Measurements from ENCODE around the gene CTSH.
"Not testable (repeated sequence)": the region's sequence is repeated elsewhere in the genome, so short reads cannot be mapped to it uniquely, and the experiment has no call there.

CTSH gene

GRCh38 chr15:78938658-78939488 lies 6.0 kb downstream of the CTSH start:
- no peak for DNase-seq (ENCODE audit: low read depth in 2 of 2)

DNA sequence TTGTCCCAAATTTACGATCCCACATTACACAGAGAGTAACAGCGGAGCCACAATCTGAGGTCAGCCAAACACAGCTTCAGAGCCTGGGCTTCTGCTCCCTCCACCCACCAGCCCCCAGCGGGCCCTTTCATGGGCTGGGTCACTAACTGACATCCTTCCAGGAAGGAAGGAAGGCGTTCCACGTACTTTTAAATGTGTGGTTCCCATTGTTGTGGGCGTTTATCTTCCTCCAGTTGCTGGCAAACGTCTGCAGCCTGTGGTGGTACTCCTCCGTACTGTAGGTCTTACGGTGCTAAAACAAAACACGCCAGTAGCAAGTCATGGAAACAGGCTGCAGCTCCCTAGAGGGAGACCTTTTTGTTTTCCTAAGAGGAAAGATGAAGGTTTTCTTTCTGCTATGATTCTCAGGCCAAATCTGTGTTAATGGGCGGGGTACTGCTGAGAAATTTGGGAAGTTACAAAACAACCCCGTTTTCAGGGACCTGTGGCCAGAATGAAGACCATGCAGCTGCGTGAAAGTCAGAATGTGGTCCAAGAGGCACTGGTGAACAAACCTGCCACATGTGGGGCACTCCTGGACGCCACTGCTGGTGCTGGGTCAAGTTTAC lies 7.6 kb downstream of the CTSH start:
- no peak for DNase-seq (ENCODE audit: low read depth in 2 of 2)

DNA sequence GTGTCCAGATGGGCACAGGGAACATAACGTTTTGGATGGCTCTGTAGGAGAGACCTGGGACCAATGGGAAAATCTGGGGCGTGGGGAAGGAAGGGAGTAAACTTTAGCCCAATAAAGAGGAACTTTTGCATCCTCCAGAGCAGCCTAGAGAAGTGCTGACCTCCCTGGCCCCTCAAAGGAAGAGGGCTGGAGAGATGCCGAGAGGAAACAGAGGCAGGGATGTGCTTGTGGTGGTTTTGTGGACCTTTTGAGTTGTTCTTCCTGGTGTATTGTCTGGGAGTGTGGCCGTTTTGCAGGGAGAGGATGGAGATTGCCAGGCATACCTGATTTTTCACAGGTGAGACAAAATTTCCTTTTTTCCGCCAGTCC lies 10.2 kb downstream of the CTSH start:
- DNase-seq (ENCODE audit: low read depth in 2 of 2) = no peak

GRCh38 chr15:78933823-78934654 lies 10.8 kb downstream of the CTSH start:
- no peak for DNase-seq (ENCODE audit: low read depth in 2 of 2)

DNA sequence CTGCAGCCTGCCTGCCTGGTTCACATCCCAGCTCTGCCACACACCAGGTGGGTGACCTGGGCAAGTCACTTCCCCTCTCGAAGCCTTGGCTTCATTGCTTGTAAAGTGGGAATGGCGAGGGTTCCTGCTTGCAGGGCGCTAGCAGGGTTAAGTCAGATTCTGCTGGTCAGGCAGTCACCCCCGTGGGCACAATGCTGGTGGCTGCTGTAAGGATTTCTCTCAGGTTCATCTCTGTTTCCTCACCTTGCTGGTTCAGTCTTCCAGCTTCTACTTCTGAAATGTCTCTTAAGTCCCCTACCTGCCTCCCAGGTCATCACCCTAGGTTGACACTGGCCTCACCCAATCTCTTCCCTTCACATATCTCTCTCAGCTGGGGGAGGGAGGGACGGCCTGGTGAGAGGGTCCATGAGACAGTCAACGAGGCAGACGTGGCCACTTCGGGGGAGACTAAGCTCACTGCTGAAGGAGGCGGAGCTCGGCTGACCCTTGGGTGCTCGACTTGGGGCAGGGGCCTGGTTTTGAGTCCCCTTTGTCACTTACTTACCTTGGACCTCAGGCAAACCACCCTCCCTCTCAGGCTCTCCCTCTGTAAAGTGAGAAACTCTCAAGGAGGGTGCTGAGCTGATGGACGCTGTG lies 11.5 kb downstream of the CTSH start:
- DNase-seq (ENCODE audit: low read depth in 2 of 2) = no peak

DNA sequence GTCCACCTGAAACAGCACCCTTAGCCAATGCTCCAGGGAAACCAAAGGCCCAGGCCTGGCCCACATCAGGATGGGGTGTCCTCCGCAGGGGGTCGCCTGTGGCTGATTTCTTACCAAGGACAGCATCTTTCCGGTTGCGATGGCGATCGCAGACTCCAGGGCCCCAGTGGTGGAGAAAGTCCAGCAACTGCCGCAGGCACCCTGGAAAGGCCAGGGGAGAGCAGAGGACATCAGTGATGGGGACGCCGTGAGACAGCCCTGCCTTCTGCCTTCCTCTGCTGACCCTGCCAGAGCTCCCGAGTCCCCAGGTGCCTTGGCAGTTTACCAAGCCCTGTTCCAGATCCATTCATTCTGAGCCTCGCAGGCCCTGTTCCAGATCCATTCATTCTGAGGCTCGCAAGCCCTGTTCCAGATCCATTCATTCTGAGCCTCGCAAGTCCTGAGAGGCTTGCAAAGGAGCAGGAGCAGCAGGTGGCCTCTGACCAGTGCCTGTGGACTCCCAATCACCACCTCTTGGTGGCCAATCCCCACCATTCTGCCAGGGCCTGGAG lies 12.5 kb downstream of the CTSH start:
- DNase-seq (ENCODE audit: low read depth in 2 of 2) = no peak

GRCh38 chr15:78931439-78932257 lies 13.2 kb downstream of the CTSH start:
- DNase-seq (ENCODE audit: low read depth in 2 of 2) = no peak

GRCh38 chr15:78930577-78931388 lies 14.1 kb downstream of the CTSH start:
- DNase-seq (ENCODE audit: low read depth in 2 of 2) = no peak

- no peak for DNase-seq (ENCODE audit: low read depth in 2 of 2)
These were observed 15.1 kb downstream of the CTSH start for GRCh38 chr15:78929536-78930264.

- no peak for DNase-seq (ENCODE audit: low read depth in 2 of 2)
These were observed 16.2 kb downstream of the CTSH start for GRCh38 chr15:78928616-78929093.

DNA sequence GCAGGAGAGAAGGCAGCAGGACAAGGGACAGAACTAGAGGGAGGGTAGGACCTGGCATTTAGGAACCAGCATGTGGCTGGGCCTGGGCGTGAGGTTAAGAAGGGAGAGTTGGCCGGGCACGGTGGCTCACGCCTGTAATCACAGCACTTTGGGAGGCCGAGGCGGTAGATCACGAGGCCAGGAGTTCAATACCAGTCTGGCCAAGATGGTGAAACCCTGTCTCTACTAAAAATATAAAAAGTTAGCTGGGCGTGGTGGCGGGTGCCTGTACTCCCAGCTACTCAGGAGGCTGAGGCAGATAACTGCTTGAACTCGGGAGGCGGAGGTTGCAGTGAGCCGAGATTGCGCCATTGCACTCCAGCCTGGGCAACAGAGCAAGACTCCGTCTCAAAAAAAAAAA lies 16.7 kb downstream of the CTSH start:
- DNase-seq (ENCODE audit: low read depth in 2 of 2) = not testable (repeated sequence)

- DNase-seq (ENCODE audit: low read depth in 2 of 2) = no peak
These were observed 17.6 kb downstream of the CTSH start for GRCh38 chr15:78927077-78927790.

DNA sequence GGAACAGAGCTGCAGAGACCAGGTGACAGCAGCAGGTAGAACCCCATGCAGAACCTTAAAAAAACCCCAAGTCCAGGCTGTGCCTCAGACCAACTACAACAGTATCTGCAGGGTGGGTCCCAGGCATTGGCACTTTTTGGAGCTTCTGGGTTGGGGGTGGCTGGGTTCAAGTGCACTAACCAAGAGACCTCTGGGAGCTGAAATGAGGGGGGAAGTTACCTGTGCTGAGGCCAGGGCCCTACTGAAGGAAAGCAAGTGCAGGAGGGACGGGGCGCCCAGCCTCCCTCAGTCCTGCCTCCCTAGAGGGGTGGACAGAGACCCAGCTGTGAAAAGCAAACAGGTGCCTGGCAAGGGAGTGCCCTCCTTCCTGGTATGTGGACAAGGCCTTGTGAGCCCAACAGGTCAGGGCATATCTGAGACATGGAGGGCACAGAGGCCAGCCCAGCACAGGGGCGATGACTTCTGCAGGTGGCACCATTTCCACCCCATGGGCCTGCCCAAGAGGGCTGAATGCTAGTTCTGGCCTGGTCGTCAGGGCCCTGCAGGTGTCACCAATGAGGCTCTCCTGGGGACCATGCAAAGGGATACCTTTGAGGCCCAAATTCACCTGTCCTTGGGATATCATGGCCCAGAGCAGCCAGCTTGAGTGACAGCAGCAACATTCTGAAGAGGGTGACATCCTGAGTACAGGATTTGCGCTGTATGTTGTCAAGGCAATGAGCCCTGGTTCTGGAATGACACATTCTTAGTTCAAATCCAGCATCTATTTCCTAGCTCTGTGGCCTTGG lies 18.7 kb downstream of the CTSH start:
- no peak for DNase-seq (ENCODE audit: low read depth in 2 of 2)

DNA sequence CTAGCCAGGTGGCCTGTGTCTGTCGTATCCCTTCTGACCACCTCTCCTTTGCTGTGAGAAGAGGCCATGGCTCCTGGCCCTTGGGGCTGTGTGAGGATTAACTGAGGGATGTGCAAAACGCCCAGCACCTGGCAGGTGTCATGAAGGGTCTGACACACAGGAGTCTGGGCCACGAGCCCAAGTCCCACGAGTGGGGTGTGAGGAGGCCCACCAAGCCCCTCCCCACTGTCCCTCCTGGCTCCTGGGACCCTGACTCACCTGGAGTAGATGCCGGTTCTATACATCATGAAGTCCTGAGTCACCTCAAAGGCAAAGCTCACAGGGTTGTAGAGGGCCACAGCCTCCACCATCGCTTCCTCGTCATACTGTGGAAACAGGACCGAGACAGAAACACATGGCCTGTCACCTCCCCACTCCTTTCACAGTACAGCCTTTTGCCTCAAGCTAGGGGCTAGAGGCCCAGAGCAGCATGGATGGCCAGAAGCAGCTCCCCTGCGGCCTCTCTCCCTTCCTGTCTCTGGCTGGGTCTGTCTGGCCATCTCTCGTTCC lies 19.7 kb downstream of the CTSH start:
- DNase-seq (ENCODE audit: low read depth in 2 of 2) = no peak

DNA sequence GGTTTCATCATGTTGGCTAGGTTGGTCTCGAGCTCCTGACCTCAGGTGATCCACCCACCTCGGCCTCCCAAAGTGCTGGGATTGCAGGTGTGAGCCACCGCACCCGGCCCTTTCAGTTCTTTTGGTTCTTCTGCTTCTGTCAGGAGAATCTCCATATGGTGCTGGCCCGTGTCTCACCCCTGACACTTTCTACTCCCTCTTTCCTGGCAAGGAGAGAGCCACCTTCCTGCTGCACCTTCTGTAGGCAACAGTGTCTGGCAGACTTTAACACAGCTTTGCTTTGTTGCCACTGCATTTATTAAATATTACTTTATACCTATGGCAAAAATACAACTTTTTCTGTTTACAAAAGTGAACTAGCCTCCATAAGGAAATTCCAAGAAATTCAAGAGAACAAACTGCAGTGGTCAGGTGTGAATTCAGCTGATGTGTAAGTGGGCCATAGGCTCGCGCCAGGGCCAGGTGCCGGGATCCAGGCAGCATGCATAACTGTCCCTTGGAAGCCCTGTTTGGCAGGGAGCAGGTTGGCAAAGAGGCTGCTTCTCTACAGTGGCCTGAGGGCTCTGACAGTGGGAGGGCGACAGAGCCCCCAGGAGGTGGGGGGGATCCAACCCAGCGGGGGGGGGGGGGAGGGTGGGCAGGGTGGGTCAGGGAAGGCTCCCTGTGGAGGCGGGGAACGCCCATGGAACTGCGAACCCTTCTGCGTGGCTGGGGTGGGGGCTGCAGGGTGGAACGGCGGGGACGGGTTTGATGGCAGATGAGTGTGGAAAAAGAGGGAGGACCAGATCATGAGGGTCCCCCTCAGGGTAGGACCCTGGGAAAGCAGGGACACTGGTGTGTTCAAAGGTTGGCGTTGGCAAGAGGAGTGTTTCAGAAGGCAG lies 21.1 kb downstream of the CTSH start:
- no peak for DNase-seq (ENCODE audit: low read depth in 2 of 2)

DNA sequence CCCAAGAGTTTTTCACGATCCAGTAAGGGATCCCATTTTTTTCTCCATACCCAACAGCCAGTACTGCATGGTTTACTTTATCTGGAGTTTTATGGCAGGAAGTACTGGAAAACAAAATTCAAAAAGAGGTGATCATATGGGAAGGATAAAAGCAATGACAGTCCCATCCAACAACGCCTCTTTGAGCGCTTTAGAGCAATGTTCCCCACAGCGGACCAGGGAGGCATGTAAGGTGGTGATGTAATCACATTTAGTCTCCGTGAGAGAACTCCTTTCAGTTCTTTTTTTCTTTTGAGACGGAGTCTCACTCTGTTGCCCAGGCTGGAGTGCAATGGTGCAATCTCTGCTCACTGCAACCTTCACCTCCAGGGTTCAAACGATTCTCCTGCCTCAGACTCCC lies 21.8 kb downstream of the CTSH start:
- no peak for DNase-seq (ENCODE audit: low read depth in 2 of 2)

DNA sequence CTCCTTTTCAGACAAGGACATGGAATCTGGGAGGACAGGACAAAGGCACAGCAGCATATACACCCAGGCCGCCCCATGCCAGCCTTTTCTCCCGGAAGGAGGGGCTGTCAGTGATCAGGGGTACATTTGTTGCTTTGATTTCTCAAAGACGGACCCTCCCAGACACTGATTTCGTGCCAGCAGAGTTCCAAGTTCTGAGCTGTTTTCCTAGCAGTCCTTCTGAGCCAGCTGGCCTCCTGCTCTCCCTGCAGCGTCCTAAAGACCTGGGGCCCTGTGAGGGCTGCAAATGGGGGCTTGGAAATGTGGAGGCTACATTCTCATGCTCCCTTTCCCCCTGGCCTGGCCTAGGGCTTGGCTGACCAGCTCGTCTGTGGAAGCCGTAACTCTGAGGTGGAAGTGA lies 22.3 kb downstream of the CTSH start:
- DNase-seq (ENCODE audit: low read depth in 2 of 2) = no peak
